ENCODE results near the gene DEDD2.

- TF ChIP-seq CTCF (IDR thresholded peaks at IDR 0.05) = no peak
- TF ChIP-seq POLR2A (IDR thresholded peaks at IDR 0.05) = no peak
- no peak for TF ChIP-seq POLR2AphosphoS5 (IDR thresholded peaks at IDR 0.05)
These were observed 57.5 kb downstream of the DEDD2 start for GRCh38 chr19:42159942-42160341.
